RPMI8226 (cell line): ENCODE measurements around the gene CDH23.

Experiments
- DNase-seq: peaks from one replicate; pipeline ENCODE4 v3.0.0-alpha.2; 2015

CDH23 gene

GRCh38 chr10:71630168-71630567 is 233.4 kb downstream of the CDH23 start:
- no peak for DNase-seq

- no peak for DNase-seq
Measured at GRCh38 chr10:71631007-71631861, 234.5 kb downstream of the CDH23 start.

GRCh38 chr10:71632200-71632820 is 235.6 kb downstream of the CDH23 start:
- no peak for DNase-seq

- DNase-seq: no peak
Measured at GRCh38 chr10:71632896-71633600, 236.3 kb downstream of the CDH23 start.

GRCh38 chr10:71633920-71634319 is 237.2 kb downstream of the CDH23 start:
- no peak for DNase-seq

GRCh38 chr10:71634531-71635164 is 237.9 kb downstream of the CDH23 start:
- DNase-seq: no peak

GRCh38 chr10:71635251-71635866 is 238.6 kb downstream of the CDH23 start:
- DNase-seq: no peak

GRCh38 chr10:71635867-71636266 is 239.1 kb downstream of the CDH23 start:
- no peak for DNase-seq

GRCh38 chr10:71636588-71636987 is 239.9 kb downstream of the CDH23 start:
- DNase-seq: no peak

GRCh38 chr10:71637305-71637704 is 240.6 kb downstream of the CDH23 start:
- DNase-seq: no peak

GRCh38 chr10:71638064-71638821 is 241.5 kb downstream of the CDH23 start:
- no peak for DNase-seq

- no peak for DNase-seq
Measured at GRCh38 chr10:71638822-71639719, 242.4 kb downstream of the CDH23 start.

GRCh38 chr10:71640607-71641006 is 243.9 kb downstream of the CDH23 start:
- no peak for DNase-seq

- no peak for DNase-seq
Measured at GRCh38 chr10:71641449-71641848, 244.7 kb downstream of the CDH23 start.

- no peak for DNase-seq
Measured at GRCh38 chr10:71641986-71642385, 245.3 kb downstream of the CDH23 start.

- DNase-seq: no peak
Measured at GRCh38 chr10:71643904-71644303, 247.2 kb downstream of the CDH23 start.

- DNase-seq: no peak
Measured at GRCh38 chr10:71644307-71645180, 247.8 kb downstream of the CDH23 start.

GRCh38 chr10:71645185-71645584 is 248.5 kb downstream of the CDH23 start:
- DNase-seq: no peak

- no peak for DNase-seq
Measured at GRCh38 chr10:71646037-71646436, 249.3 kb downstream of the CDH23 start.
